ENCODE data around the gene GPR142.
A peak's percentile ranks its signal among the peaks of the same experiment; 100 is the strongest.

The GPR142 gene, protein sequence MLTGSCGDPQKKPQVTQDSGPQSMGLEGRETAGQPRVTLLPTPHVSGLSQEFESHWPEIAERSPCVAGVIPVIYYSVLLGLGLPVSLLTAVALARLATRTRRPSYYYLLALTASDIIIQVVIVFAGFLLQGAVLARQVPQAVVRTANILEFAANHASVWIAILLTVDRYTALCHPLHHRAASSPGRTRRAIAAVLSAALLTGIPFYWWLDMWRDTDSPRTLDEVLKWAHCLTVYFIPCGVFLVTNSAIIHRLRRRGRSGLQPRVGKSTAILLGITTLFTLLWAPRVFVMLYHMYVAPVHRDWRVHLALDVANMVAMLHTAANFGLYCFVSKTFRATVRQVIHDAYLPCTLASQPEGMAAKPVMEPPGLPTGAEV

DNA sequence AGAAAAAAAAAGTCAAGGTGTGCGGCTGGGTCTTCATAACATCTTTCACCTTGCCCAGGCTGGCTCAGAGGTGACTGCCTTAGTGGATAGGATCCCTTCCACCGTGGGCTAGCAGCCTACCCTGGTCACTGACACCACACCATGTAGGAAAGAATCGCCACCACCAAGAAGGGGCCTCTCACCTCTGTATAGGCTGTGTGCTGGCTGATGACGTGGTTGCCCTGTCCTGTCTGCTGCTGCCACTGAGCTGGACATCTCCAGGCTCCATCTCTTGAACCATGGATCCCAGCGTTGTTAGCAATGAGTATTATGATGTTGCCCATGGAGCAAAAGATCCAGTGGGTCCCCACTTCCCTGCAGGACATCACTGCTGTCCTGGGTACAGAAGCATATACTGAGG lies at the start of gene GPR142:
TSS of gene GPR142 (plus strand) at position 301 of the 400 bp plus-strand sequence. CDS start 2,035 bp downstream, outside the sequence.
- DNase-seq: no peak

DNA sequence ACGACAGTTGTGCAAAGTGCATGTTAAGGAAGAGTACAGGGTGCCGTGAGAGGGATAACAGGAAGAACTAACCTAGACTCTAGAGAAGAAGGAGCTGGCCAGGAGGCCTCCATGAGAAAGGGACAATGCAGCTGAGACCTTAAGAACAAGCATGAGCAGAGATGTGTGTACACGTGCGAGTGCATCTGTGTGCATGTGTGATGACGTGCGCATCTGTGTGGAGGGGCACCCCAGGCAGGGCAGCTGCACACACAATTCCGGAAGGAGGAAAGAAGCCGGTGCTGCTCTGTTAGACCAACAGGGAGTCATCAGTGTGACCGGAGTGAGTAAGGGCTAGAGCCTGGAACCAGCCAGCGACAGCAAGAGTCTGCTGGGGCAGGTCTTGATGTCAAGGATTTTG lies 48.9 kb upstream of the GPR142 start:
- no peak for DNase-seq

DNA sequence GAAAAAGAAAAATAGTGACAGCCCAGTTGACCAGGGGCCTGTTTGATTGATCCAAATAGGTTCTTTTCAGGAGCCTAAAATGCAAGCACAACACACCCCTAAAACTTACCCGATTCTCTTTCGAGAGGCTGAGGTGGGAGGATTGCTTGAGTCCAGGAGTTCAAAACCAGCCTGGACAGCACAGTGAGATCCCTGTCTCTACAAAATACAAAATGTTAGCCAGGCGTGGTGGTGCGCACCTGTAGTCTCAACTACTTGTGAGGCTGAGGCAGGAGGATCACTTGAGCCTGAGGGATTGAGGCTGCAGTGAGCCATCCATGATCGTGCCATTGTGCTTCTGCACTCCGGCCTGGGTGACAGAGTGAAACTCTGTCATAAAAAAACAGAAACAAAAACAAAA lies 42.8 kb upstream of the GPR142 start:
- no peak for DNase-seq

DNA sequence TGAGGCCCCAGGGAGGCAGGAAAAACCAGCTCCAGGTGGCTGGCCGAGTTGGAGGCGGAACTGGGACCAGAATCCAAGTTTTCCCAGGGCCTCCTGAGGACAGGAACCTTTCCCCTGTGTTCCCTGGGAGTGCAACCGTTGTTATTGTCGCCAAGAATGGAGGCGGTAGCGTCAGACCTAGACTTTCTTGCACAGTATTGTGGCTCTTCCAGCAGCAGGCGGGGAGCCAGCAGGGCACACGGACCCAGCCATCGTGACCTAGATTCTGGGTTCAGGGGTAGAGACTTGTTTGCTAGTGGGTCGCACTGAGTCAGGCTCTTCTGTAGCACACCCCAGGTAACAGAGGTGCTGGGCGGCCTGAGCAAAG lies 41.9 kb upstream of the GPR142 start:
- DNase-seq: no peak

DNA sequence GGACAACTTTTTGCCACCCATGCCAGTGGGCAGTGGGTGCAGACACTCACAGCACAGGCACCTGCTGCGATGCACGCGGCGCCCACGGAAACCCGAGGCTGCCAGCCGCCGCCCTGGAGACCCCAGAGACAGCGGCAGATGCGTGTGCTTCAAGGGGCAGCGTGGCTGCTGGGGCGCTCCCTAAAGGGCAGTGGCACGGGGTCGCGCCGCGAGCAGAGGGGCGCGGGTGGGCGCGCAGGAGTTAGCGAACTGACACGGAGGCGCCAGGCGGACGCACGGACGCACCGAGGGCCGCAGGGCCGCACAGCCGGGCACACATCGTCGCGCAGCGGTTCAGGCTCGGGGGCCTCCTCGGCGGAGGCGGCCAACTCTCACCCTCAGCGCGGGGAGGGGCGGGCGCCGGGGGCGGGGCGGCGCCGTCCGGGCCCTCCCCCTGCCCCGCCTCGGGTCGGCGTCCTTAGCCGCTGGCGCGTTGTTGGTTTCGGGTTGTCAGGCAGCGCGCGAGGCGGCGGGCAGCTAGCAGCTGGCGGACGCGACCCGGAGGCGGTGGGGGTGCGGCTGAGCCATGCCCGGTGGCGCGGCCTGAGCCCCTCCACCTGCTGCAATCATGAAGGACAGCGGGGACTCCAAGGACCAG lies 41.4 kb upstream of the GPR142 start, which contains the start of gene KIF19:
TSS of gene KIF19 (plus strand) at position 484 of the 637 bp plus-strand sequence. CDS start at position 608, 124 bp downstream.
- peak; percentile 49 to 70 for DNase-seq

DNA sequence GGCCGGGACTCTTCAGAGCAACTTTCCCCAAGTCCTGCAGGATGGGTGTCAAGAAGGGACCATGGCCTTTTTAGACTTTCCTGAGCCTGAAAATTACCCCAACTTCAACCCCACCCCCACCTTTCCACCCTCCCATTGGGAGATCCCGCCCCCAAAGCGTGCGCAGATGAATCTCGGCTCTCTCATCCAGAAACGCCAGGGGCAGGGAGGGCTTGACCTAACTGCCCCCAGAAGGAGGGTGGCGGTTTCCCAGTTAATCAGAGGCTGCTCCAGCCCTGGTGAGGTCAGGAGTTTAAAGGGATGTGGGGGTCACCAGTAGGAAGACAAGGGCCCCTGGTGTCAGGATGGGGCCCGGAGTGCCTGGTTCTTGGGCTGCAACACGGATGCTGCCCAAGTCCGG lies 40.8 kb upstream of the GPR142 start:
- DNase-seq: no peak

DNA sequence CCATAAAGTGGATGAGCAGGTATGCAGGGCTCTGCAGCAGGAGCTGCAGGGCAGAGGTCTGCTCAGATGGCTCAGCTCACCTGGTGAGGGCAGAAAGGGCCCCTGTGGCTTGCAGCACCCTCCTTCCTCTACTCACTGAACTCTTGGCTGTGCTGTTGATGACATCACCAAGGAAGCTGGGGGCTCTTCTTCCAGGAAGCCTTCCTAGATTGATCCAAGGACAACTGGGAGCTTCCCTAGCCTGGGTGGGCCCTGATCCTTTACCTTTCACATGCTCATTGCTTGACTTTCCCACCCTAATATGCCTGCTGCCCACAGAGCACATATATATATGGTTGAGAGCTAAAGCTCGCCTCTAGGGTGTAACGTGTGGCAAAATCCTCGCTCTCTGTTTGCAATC lies 38.8 kb upstream of the GPR142 start:
- no peak for DNase-seq

DNA sequence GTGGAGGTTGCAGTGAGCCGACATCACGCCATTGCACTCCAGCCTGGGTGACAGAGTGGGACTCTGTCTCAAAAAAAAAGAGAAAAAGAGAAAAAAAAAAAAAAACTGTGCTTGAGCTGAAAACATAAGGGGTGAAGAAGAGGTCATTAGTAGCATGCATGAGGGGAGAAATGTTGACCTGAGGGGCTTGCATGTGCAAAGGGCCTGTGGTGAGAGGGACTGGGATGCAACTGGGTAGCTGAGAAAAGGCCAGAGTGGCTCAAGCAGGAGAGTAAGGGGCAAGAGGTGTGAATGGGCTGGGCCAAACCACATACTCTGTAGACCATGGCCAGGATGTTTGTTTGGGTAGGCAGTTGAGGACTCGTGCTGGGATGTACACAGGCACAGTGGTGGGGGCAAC lies 37.9 kb upstream of the GPR142 start:
- DNase-seq: no peak

DNA sequence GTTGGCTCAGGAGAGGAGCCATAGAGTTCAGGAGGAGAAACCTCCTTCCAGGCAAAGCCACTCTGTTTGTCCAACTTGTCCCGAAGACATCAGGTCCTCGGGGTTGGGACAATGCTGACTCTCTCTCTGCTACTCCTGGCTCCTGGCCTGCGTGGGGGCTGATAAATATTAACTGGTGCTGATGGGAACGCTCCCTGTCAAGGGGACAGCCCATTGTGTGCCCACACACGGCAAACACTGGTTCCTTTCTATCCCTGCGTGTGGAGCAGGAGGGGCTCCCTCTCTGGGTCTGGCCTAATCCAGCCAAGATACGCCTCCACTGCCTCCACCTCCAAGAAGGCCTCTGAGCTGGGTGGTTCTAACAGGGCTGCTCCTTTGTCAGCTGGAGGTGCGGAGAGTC lies 36.9 kb upstream of the GPR142 start:
- no peak for DNase-seq

DNA sequence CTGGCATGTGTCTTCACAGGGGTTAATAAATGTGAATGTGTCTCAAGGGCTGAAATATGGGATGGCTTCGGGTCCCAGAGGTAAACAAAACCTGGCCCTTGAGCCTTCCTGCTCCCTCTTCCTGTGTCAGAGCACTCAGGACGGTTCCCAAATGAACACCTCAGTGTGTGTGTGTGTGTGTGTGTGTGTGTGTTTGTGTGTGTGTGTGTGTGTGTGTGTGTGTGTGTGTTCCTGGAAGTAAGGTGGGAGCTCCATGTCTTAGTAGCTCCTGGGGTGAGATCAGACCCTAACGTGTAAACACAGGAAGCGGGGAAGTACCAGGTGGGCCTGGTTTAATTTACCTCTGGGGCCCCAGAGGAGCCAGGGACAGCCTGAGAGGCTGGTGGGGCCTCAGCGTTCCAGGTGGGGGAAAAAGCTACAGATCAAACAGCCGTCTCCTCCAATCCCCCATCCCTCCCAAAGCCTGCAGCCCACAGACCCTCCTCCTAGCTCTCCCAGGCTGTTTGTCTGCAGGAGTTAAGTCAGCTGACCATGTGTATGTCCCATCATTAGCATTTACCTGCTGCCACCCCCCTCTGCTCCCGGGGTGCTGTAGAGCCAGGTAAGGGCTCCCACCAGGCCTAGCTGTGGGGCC lies 35.2 kb upstream of the GPR142 start:
- no peak for DNase-seq

DNA sequence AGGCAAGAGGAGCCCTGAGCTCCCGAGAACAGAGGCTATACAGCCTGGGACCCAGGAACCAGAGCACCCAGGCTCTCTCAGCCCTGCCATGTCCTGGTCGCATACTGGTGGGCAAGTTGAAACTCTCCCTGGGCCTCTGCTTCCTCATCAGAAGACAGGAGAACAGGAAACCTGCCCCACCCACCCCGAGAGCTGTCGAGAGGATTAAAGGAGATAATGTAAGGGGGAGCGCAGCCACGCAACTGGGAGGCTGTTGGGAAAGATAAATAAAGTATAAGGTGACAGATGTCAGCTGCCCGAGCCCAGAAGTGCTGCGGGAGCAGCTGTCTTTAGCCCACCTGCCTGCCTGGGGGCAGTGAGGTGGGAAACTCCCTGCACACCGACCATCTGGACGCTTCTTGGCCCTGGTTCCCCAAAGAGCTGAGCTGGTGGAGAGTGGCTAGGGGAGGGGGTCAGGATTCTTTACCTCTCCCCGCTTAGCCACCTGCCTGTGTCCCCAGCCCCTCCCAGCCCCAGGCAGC lies 34.5 kb upstream of the GPR142 start:
- DNase-seq: no peak

DNA sequence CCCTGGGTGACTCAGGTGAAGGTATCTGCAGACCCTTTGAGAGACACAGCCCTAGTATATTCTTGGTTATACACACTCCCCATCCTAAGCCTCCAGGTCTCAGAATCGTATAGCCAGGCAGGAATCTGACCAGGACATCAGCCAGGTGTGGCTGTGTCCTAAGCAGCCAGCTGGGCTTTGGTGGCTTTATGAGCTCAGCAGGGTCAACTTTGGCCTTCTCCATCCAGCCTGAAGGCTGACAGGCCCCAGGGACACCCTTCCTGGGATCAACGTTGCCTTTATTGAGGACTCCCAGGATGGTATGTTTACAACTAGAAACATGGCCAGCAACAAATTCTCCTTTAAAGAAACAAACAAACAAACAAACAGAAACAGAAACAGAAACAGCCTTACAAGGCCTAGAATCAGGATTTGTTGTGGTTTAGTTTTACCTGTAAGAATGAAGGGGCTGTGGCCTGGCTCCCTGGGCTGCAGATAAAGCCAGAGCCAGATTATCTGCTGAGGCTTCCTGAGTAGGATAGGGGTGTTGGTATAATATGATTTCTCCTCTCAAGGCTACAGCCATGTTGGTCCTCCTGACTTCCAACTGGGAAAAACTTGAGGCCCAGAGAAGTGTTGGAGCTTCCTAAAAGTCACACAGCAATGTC lies 32.8 kb upstream of the GPR142 start:
- no peak for DNase-seq

DNA sequence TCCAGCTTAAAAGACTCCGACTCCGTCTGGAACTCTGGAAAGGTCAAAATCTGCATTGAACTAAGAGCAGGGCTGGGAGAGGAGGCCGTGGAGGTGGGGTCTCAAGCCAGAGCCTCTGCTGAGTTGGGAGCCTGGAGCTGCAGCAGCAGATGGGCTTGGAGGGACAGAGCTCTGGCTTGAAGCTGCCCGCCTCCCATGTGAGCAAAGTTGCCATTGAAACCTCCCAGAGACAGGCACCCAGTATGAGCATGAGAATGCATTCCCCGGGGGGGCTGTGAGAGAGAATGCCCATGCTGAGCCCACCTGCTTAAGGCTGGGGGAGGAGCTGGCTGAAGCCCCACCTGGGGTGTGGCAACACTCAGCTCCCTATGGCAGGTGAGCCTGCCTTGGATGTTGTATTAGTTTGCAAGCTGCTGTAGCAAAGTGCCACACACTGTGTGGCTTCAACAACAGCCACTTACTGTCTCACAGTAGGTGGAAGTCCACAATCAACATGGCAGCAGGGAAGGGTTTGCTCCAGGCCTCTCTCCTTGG lies 31.7 kb upstream of the GPR142 start:
- DNase-seq: no peak

DNA sequence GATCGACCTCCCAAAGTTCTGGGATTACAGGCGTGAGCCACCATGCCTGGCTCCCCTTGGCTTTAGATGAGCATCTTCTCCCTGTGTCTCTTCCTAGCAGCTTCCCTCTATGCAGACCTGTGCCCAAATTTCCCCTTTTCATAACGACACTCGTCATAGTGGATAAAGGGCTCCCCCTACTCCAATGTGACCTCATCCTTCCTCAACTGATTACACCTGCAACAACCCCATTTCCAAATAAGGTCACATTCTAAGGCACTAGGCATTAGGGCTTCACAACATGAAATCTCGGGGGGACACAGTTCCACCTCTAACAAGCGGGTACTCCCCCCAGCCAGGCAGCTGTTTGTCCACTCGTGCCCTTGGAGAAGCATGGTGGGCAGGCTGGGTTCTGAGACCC lies 31.0 kb upstream of the GPR142 start:
- no peak for DNase-seq

DNA sequence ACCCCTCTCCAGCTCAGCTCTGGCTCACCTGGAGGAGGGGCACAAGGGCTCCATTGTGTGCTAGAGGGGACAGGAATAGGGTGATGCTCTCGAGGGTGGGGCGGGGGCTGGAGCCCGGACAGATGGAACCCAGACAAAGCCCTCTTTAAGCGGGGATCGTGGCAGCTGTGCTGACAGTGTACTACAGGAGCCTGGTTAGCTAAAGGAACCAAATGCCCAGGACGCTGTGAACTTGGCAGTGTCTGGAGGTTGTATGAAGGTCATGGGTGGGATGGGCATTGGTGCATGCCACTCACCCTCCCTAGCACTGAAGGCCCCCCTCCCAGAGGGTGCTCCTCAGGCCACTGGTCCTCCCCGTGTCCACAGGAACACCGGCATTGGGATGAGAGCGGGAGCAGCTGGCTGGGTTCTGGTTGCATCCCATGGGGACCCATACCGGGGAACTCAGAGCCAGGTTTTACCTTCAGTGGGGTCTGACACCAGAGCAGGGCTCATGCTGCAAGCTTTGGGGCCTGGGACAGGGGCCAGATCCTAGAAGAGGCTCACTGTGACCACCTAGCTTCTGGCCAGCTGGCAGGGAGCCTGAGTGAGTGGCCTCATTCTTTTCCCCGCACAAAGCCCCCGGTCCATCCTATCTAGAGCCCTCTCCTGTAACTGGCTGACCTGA lies 29.3 kb upstream of the GPR142 start:
- no peak for DNase-seq

DNA sequence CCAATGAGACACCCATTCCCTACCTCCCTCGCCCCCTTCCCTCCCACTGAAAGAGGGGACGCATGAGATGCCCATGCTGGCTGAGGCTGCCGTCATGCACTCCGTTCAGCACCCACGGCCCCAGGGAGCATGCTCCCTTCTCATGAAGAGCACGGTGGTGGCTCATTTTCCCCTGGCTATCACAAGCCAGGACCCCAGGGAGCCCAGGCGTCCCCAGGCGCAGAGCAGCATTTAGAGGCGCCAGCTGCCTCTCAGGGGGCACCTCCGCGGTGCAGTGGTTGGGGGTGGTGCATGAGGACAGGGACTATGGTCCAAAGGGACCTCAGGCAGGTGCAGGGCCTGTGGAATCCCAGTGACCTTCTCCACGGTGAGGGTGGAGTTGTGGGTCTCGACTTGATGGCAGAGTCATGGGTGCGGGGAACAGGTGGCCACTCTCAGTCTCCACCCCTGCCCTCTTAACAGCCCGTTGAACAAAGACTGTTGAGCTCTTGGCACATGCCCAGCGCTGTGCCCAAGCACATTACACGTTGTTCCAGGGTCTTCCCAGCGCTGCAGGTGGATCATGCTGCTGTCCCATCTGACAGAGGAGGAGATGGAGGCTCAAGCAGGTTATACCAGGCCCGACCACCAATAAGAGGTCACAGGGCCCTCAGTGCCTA lies 27.6 kb upstream of the GPR142 start:
- no peak for DNase-seq

DNA sequence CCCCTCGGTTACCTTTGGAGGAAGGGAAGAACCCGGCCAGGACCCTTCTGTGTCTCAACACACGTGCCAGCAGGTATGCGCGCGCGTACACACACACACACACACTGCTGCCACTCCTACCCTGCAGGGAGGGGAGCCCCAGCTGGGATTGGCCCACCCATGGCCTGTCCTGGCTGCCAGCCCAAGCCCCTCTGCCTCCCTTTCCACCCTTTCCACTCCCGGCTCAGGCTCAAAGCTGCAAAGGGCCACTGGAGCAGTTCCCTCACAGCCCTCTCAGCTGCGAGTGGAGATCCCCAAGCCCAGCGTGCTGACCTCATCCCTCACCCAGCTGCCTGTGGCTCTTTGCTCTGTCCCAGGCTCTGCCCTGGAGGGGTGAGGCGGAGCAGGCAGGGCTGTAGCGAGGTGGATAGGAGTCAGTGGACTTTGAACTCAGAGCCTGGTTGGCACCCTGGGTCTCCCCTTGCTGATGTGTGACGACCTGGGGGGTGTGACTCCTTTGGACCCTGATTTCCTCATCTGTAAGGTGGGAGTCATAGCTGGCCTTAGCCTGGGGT lies 26.8 kb upstream of the GPR142 start:
- no peak for DNase-seq

DNA sequence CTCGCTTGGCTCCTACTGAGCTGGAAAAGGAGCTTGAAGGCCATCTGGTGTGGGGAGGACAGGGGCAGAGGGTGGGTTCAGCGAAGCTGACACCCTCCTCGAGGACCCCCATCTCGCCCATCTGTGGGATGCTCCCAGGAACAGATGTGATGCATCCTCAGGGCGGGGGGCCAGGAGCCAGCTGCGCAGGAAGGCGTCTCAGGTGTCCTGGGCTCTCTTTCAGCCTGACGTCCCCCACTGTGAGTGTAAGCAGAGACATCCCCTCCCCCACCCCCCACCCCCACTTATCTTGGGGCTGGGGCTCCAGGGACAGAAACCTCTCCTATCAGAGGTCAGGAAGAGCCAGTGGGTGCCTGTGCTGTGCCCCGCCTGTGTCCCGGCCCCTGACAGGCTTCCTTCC lies 25.1 kb upstream of the GPR142 start:
- no peak for DNase-seq

DNA sequence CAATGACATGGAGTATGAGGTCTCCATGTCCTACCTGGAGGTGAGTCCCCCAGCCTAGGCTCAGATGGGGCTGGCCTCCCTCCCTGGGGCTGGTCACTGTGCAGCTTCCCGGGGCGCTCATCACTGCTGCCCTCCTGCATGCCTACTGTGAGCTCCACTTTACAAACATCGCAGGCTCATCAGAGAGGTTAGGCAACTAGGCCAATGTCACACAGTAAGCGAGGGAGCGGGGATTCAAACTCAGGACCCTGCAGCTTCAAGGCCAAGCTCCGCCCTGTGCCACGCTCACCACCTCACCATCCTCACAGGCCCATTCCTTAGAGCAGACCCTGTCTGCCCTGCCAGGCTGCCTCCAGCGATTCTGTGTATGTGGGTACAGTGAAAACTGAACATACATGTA lies 24.2 kb upstream of the GPR142 start:
- no peak for DNase-seq

DNA sequence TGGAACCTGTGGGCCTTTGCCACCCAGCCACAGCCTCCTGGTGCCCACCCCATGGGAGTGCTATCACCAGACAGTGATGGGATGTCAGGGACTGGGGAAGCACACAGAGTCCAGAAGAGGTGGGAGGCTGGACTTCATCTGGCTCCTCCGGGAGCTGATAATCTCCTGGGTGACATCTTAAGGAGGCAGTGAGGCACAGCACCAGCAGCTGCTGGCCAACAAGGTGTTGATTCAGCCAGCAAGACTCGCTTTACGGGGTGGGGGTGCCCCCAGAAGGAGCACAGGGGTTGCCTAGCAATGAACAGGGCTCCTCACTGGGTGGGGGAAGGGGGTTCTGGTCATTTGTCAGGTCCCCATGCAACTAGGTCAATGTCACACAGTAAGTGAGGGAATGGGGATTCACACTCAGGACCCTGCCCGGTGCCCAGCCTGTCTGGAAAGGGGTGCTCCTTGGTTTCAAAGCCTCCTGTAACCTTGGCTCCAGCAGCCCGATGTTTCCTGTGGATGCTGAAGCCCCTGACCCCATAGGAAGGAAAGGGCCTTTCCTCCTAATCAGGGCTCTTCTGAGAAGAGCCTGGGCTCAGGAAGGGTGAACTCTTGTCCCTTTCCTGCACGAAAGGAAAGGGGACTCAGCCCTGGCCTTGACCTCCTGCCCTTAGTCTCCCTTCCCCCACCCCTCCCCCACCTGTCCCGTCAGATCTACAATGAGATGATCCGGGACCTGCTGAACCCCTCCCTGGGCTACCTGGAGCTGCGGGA lies 23.6 kb upstream of the GPR142 start:
- DNase-seq: no peak

DNA sequence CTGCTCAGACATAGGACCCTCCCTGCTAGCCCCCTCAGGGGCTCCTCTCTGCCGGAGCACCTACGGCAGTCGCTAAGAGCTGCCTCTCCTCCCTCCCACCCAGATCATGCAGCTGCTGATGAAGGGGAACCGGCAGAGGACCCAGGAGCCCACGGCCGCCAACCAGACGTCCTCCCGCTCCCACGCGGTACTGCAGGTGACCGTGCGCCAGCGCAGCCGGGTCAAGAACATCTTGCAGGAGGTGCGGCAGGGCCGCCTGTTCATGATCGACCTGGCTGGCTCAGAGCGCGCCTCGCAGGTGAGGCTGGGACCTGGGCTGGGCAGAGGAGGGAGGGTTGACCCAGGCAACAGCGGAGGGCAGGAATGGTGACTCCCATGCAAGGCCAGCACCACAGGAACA lies 22.6 kb upstream of the GPR142 start:
- no peak for DNase-seq

Data from CD4-positive, alpha-beta T cell treated with Interleukin-1 beta for 1 hour (primary cell).